GM23338 (cell line): ENCODE measurements around the gene RPS6KA5.

ENCODE experiments used
- CTCF ChIP-seq, 2 experiments: fragments of 200-600 bp in 1 of 2; sonication (generic) in 1 of 2; conservative IDR thresholded peaks; 2 replicates each; pipeline versions ENCODE4 v1.5.1 to v1.6.1; 2016 to 2017; ENCODE audit warnings: antibody characterized with exemption in 2 of 2, low read depth in 2 of 2, mild to moderate bottlenecking in 2 of 2, moderate library complexity in 1 of 2
- ZNF462 ChIP-seq: fragments of 250-450 bp; sonication (Bioruptor Pico); IDR thresholded peaks from 2 replicates; pipeline ENCODE4 v1.5.0; 2020; ENCODE audit warnings: mild to moderate bottlenecking, moderate library complexity

- TF ChIP-seq CTCF (conservative IDR thresholded peaks at IDR 0.05; ENCODE audit: low read depth in 2 of 2) (no peak), ZNF462 (CRISPR knock-in tag) (no peak)
These were observed 104.2 kb downstream of the RPS6KA5 start for GRCh38 chr14:90956273-90956672.
